Measurements from ENCODE around the gene ARF4. TPM values are rescaled to one million over a fixed set of nuclear protein-coding genes. Genes with fewer than 3 reads are reported as not detected.

Gene ARF4
- total RNA-seq, 2 donors from 2014 or later = 213 to 250 TPM

DNA sequence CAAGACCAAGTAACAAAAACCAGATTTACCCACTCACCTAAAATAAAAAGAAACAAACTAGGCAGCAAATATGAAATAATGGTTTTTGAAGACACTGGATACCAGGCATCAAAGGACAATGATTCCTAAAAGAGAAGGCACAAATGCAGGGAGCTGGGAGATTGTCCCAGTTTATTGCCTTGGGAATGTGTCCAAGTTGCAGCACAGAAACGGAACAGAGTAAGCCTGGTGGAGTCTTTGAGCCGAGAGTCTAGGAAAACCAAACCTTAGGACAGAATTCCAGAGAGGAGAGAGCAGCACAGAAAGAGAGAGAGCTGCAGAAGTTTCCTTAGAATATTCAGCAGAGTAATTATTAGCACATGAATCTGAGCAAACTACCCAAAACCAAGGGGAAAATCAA is 7.8 kb upstream of the ARF4 start:
- H3K27me3 ChIP-seq = no peaks in the 10 kb centered on the region
- no peak overlapping the region for H3K9ac ChIP-seq (ENCODE audit: low read depth in 2 of 2, low read length in 2 of 2)
- H3K4me3 ChIP-seq = no peak overlapping the region
- intact Hi-C loops (cut with DNase I) = no loop called here
- H3K4me1 ChIP-seq = no peaks in the 10 kb centered on the region
- TF ChIP-seq, protein P1, sequence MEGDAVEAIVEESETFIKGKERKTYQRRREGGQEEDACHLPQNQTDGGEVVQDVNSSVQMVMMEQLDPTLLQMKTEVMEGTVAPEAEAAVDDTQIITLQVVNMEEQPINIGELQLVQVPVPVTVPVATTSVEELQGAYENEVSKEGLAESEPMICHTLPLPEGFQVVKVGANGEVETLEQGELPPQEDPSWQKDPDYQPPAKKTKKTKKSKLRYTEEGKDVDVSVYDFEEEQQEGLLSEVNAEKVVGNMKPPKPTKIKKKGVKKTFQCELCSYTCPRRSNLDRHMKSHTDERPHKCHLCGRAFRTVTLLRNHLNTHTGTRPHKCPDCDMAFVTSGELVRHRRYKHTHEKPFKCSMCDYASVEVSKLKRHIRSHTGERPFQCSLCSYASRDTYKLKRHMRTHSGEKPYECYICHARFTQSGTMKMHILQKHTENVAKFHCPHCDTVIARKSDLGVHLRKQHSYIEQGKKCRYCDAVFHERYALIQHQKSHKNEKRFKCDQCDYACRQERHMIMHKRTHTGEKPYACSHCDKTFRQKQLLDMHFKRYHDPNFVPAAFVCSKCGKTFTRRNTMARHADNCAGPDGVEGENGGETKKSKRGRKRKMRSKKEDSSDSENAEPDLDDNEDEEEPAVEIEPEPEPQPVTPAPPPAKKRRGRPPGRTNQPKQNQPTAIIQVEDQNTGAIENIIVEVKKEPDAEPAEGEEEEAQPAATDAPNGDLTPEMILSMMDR (IDR thresholded peaks at IDR 0.05) = no peak
- no peak overlapping the region for H3K27ac ChIP-seq
- H3K9me3 ChIP-seq = no peaks in the 10 kb centered on the region
- peak; percentile 68 for DNase-seq
- no peaks in the 10 kb centered on the region for H3K36me3 ChIP-seq

DNA sequence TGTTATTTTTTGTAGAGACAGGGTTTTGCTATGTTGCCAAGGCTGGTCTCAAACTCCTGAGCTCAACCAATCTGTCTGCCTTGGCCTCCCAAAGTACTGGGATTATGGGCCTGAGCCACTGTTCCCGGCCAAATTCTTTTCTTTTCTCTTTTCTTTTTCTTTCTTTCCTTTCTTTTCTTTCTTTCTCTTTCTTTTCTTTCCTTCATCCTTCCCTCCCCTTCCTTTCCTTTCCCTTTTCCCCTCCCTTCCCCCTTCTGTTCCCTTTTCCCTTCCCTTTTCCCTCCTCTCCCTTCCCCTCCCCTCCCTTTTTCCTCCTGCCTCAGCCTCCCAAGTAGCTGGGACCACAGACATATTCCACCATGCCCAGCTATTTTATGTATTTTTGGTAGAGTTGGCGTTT is 3.1 kb upstream of the ARF4 start:
- no peak overlapping the region for H3K27ac ChIP-seq
- TF ChIP-seq, protein P1 (IDR thresholded peaks at IDR 0.05) = no peak
- no peaks in the 10 kb centered on the region for H3K27me3 ChIP-seq
- H3K9ac ChIP-seq (ENCODE audit: low read depth in 2 of 2, low read length in 2 of 2) = no peak overlapping the region
- DNase-seq = no peak
- H3K36me3 ChIP-seq = no peaks in the 10 kb centered on the region
- H3K4me3 ChIP-seq = no peak overlapping the region
- H3K9me3 ChIP-seq = no peaks in the 10 kb centered on the region
- H3K4me1 ChIP-seq = no peaks in the 10 kb centered on the region
- intact Hi-C loops (cut with DNase I) = no loop called here

DNA sequence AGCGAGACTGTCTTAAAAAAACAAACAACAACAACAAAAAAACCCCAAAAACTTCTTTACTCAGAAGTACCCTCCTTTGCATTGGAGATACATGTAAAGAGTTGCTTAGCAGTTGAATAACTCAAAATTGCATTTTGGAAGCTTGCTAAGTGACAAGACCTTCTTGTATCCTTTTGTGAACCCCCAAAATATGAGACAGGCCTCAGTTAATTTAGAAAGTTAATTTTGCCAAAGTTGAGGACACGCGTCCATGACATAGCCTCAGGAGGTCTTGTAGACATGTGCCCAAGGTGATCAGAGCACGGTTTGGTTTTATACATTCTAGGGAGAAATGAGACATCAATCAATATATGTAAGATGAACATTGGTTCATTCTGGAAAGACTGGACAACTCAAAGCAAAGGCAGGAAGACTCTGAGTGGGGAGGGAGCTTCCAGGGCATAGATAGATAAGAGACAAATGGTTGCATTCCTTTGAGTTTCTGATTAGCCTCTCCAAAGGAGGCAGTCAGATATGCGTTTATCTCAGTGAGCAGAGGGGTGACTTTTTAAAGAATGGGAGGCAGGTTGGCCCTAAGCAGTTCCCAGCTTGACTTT is 1.7 kb upstream of the ARF4 start:
- intact Hi-C loops (cut with DNase I) = loop anchor here (5.0 to 10.0 kb wide), 2 partner anchors 42 to 156 kb away; partner anchors contain the start of genes PDE12 and SLMAP
- DNase-seq = no peak

DNA sequence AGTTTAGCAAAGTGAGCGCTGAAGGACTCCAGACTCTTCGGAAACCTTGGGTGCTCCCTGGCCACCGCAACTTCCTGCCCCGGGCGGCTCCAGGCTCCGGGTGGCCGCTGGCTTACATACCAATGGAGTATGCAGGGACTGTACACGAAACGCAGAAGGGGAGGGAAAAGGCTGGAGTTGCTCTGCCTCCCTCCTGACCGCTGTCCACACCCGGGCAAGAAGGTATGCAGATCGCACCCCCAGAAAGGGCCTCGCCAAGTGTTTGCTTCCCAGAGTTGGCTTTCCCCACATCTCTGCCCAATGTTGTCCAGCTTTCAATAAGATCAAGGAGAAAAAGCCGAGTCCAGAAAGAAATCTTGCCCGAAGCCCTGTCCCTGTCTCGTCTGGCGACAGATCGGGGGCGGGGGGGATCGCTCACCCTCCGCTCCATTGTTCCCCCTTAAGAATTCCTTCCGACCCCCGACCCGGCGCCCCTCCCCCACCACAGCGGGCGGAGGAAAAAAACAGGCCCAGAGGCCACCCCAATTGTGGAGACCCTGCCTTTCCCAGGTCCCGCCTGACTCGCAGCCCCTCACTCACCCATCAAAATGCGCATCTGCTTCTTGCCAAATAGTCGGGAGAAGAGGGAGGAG is 533 bp downstream of the ARF4 start:
- TF ChIP-seq, protein P1 (IDR thresholded peaks at IDR 0.05) = no peak
- no peaks in the 10 kb centered on the region for H3K27me3 ChIP-seq
- intact Hi-C loops (cut with DNase I) = loop anchor here (5.0 to 10.0 kb wide), 2 partner anchors 39 to 158 kb away; partner anchors contain the start of genes PDE12 and SLMAP
- peaks cover 8% of the 10 kb centered on the region for H3K4me1 ChIP-seq
- peak overlapping the region; percentile 93 to 99 for H3K9ac ChIP-seq (ENCODE audit: low read depth in 2 of 2, low read length in 2 of 2)
- H3K4me3 ChIP-seq = peak overlapping the region; percentile 68
- peak overlapping the region; percentile 99 for H3K27ac ChIP-seq
- H3K9me3 ChIP-seq = no peaks in the 10 kb centered on the region
- peak; percentile 82 for DNase-seq
- no peaks in the 10 kb centered on the region for H3K36me3 ChIP-seq

More for the DNA sequence above, 1.7 kb upstream of the ARF4 start:
- TF ChIP-seq, protein P1 (IDR thresholded peaks at IDR 0.05) = no peak
- peak overlapping the region; percentile 45 for H3K4me3 ChIP-seq
- H3K4me1 ChIP-seq = peaks cover 1% of the 10 kb centered on the region
- no peaks in the 10 kb centered on the region for H3K27me3 ChIP-seq
- no peaks in the 10 kb centered on the region for H3K36me3 ChIP-seq
- H3K9me3 ChIP-seq = no peaks in the 10 kb centered on the region
- peak overlapping the region; percentile 99 for H3K27ac ChIP-seq
- H3K9ac ChIP-seq (ENCODE audit: low read depth in 2 of 2, low read length in 2 of 2) = peak overlapping the region; percentile 44 to 93

DNA sequence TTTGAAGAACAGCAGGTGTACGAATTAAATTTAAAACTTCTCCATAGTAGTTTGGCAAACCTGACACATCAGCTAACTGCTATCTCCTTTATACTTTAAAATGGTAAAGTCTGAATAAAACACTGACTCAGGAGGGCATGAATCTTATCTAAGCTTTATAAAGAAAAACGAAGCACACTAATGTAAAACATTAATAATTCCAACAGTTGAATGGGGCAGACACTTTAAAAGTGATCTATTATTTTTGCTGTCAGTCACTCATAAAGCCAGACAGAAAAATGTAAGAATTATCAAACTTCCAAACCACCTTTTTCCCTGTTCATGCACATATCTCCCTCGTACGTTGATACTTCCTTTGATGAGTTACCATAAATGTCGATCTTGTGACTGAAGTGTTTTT is 2.6 kb downstream of the ARF4 start:
- H3K27ac ChIP-seq = no peak overlapping the region
- peaks cover 8% of the 10 kb centered on the region for H3K4me1 ChIP-seq
- H3K27me3 ChIP-seq = no peaks in the 10 kb centered on the region
- TF ChIP-seq, protein P1 (IDR thresholded peaks at IDR 0.05) = no peak
- peak overlapping the region; percentile 68 for H3K4me3 ChIP-seq
- no peak for DNase-seq
- H3K9ac ChIP-seq (ENCODE audit: low read depth in 2 of 2, low read length in 2 of 2) = peak overlapping the region in 1 of 2 donors; percentile 93
- intact Hi-C loops (cut with DNase I) = loop anchor here (10.0 kb wide), 1 partner anchor 160 kb away; the partner anchor contains the start of gene SLMAP
- H3K9me3 ChIP-seq = no peaks in the 10 kb centered on the region
- no peaks in the 10 kb centered on the region for H3K36me3 ChIP-seq

Measured in colonic mucosa (tissue), 4 donors.